GM12878 (cell line): Measurements from ENCODE around the gene TXNIP. TPM values are rescaled to one million over a fixed set of nuclear protein-coding genes. Genes with fewer than 3 reads are reported as not detected.

ENCODE experiments used
- ATAC-seq: fragments of 200-7000 bp; cut with Tn5 transposase; 3 replicates; pipeline ENCODE4 v1.9.1; 2020; ENCODE audit warnings: mild to moderate bottlenecking, moderate library complexity
- BruUV-seq: library from RNA; stranded (reverse); fragments of 400-500 nt; replicated peaks from 2 replicates; lab custom pipeline; 2021; lab: Mats Ljungman, UMichigan
- CTCF ChIA-PET: fragments of 300-600 bp; sonication (Branson Sonifier 250); formaldehyde crosslinking; extraction: SDS; loops from one replicate; lab custom pipeline; 2021; ENCODE audit warnings: inconsistent platforms; lab: Yijun Ruan, JAX
- POLR2A ChIA-PET: fragments of 350-600 bp; formaldehyde crosslinking; extraction: SDS; loops from one replicate; lab custom pipeline; 2021; ENCODE audit warnings: inconsistent platforms; lab: Charles Lee
- RAD21 ChIA-PET: fragments of 300-600 bp; sonication (Branson Sonifier 250); formaldehyde crosslinking; loops from one replicate; lab custom pipeline; 2023; ENCODE audit warnings: antibody characterized with exemption; ENCODE audit not compliant: unreplicated experiment; lab: Charles Lee
- SMC1A ChIA-PET: fragments of 300-600 bp; sonication (Branson Sonifier 250); formaldehyde crosslinking; loops from one replicate; lab custom pipeline; 2023; ENCODE audit not compliant: unreplicated experiment, uncharacterized antibody; lab: Charles Lee
- DNase-seq: peaks from one replicate; pipeline ENCODE4 v3.0.0-alpha.2; 2011; ENCODE audit warnings: low read depth, low spot score
- FAIRE-seq: peaks from 3 replicates; lab custom pipeline; 2011; peaks lifted over from hg19 to GRCh38; lab: Jason Lieb, UNC
- H2AFZ ChIP-seq: 2 replicates; pipeline ENCODE4 v1.6.0; 2011; ENCODE audit warnings: low read depth, low read length, control low read depth; ENCODE audit not compliant: control insufficient read depth
- H3K27ac ChIP-seq: 2 replicates; pipeline ENCODE4 v1.5.1; 2011; ENCODE audit warnings: control low read depth; ENCODE audit not compliant: control insufficient read depth, insufficient read depth
- H3K27me3 ChIP-seq, 2 experiments: replicated peaks in 1 of 2; 2 replicates each; pipeline versions ENCODE4 v1.6.0 to v1.6.1; 2011; ENCODE audit warnings: low read length in 1 of 2; ENCODE audit not compliant: control insufficient read depth in 2 of 2, insufficient read depth in 2 of 2
- H3K36me3 ChIP-seq, 2 experiments: 2 replicates each; pipeline ENCODE4 v1.5.1; 2011; ENCODE audit warnings: low read length in 1 of 2; ENCODE audit not compliant: control insufficient read depth in 2 of 2, insufficient read depth in 2 of 2
- H3K4me1 ChIP-seq: 2 replicates; pipeline ENCODE4 v1.6.1; 2011; ENCODE audit warnings: mild to moderate bottlenecking, low read length, moderate library complexity, mixed read lengths; ENCODE audit not compliant: control insufficient read depth, insufficient read depth
- H3K4me2 ChIP-seq: 2 replicates; pipeline ENCODE4 v1.6.0; 2011; ENCODE audit warnings: control low read depth; ENCODE audit not compliant: control insufficient read depth, insufficient read depth
- H3K4me3 ChIP-seq: fragments of 200-600 bp; sonication (generic); 2 replicates; pipeline ENCODE4 v1.5.1; 2016
- H3K79me2 ChIP-seq: 2 replicates; pipeline ENCODE4 v1.6.0; 2011; ENCODE audit warnings: low read length; ENCODE audit not compliant: control insufficient read depth, insufficient read depth
- H3K9ac ChIP-seq: 2 replicates; pipeline ENCODE4 v1.8.0; 2011; ENCODE audit warnings: low read length, control low read depth, mixed read lengths; ENCODE audit not compliant: control insufficient read depth, insufficient read depth
- H3K9me3 ChIP-seq: replicated peaks from 3 replicates; pipeline ENCODE4 v1.5.1; 2011; ENCODE audit warnings: mild to moderate bottlenecking, low read length; ENCODE audit not compliant: control insufficient read depth, insufficient read depth
- H4K20me1 ChIP-seq: 2 replicates; pipeline ENCODE4 v1.6.0; 2011; ENCODE audit not compliant: control insufficient read depth, insufficient read depth
- ATF3 ChIP-seq: IDR thresholded peaks from 2 replicates; pipeline ENCODE4 v1.6.1; 2011; ENCODE audit warnings: low read depth, mild to moderate bottlenecking, low read length, moderate library complexity, borderline replicate concordance; ENCODE audit errors: extremely low read depth
- BHLHE40 ChIP-seq, 2 experiments: fragments of 450-650 bp in 1 of 2; IDR thresholded peaks; 2 replicates each; pipeline ENCODE4 v1.6.1; 2011 to 2017; ENCODE audit warnings: low read depth in 2 of 2, borderline replicate concordance in 1 of 2, improper control_type of control experiment in 1 of 2, low read length in 1 of 2, mild to moderate bottlenecking in 1 of 2
- CBX5 ChIP-seq: sonication (generic); IDR thresholded peaks from 2 replicates; pipeline ENCODE4 v1.6.1; 2016; ENCODE audit warnings: low read depth, moderate library complexity, mild to moderate bottlenecking, inconsistent platforms
- CHD2 ChIP-seq: IDR thresholded peaks from 2 replicates; pipeline ENCODE4 v1.6.1; 2011; ENCODE audit warnings: low read depth, low read length, improper control_type of control experiment, borderline replicate concordance
- CUX1 ChIP-seq: IDR thresholded peaks from 2 replicates; pipeline ENCODE4 v1.6.1; 2012; ENCODE audit warnings: improper control_type of control experiment, low read depth, low read length; ENCODE audit not compliant: insufficient replicate concordance
- EGR1 ChIP-seq, 2 experiments: IDR thresholded peaks; 1 replicate in 1 of 2; 2 replicates in 1 of 2; pipeline ENCODE4 v1.6.1; 2011 to 2012; ENCODE audit warnings: low read depth in 2 of 2, low read length in 2 of 2, borderline replicate concordance in 1 of 2, mild to moderate bottlenecking in 1 of 2, moderate library complexity in 1 of 2
- EP300 ChIP-seq, 2 experiments: fragments of 150-350 bp in 1 of 2; IDR thresholded peaks; 2 replicates each; pipeline ENCODE4 v1.6.1; 2011 to 2012; ENCODE audit warnings: low read depth in 2 of 2, low read length in 2 of 2, borderline replicate concordance in 1 of 2, improper control_type of control experiment in 1 of 2, inconsistent platforms in 1 of 2; ENCODE audit not compliant: control insufficient read depth in 1 of 2
- HDGF ChIP-seq: fragments of 450-650 bp; IDR thresholded peaks from 2 replicates; pipeline ENCODE4 v1.6.1; 2016; ENCODE audit warnings: antibody characterized with exemption
- MXI1 ChIP-seq: fragments of 150-350 bp; IDR thresholded peaks from 2 replicates; pipeline ENCODE4 v1.6.1; 2011; ENCODE audit warnings: low read depth, mild to moderate bottlenecking, inconsistent platforms, low read length, improper control_type of control experiment
- POLR2A ChIP-seq: IDR thresholded peaks from 2 replicates; pipeline ENCODE4 v1.6.1; 2011; ENCODE audit warnings: low read depth, mild to moderate bottlenecking, low read length
- POLR2AphosphoS5 ChIP-seq: IDR thresholded peaks from 2 replicates; pipeline ENCODE4 v1.6.1; 2011; ENCODE audit warnings: mild to moderate bottlenecking, low read length, inconsistent platforms
- SMAD1 ChIP-seq: fragments of 450-650 bp; IDR thresholded peaks from 2 replicates; pipeline ENCODE4 v1.6.1; 2018; ENCODE audit warnings: mild to moderate bottlenecking, low read depth; ENCODE audit not compliant: partially characterized antibody
- SP1 ChIP-seq: IDR thresholded peaks from one replicate; pipeline ENCODE4 v1.6.1; 2011; ENCODE audit warnings: low read depth, low read length
- SPI1 ChIP-seq: IDR thresholded peaks from 2 replicates; pipeline ENCODE4 v1.6.1; 2011; ENCODE audit warnings: low read depth, mild to moderate bottlenecking, low read length, moderate library complexity, borderline replicate concordance; ENCODE audit not compliant: insufficient read depth
- SREBF1 ChIP-seq: IDR thresholded peaks from 2 replicates; pipeline ENCODE4 v1.6.1; 2012; ENCODE audit warnings: mild to moderate bottlenecking, low read length
- TAF1 ChIP-seq: IDR thresholded peaks from 2 replicates; pipeline ENCODE4 v1.6.1; 2011; ENCODE audit warnings: mild to moderate bottlenecking, low read depth, low read length, borderline replicate concordance
- WGBS: methylation state at CpG from one replicate; pipeline ENCODE4 v1.1.6; 2016; ENCODE audit warnings: low lambda C conversion rate; ENCODE audit not compliant: insufficient replicate concordance, insufficient coverage; ENCODE audit errors: missing lambda C conversion rate; 5-methylcytosine and 5-hydroxymethylcytosine counted together
- in situ Hi-C: fragments of 300-500 bp; cut with MboI; formaldehyde crosslinking; loops from 9 replicates; pipeline ENCODE4 v1.14.3; 2018; ENCODE audit warnings: mixed read lengths
- intact Hi-C: fragments of 100-400 bp; cut with micrococcal nuclease; formaldehyde crosslinking; loops from one replicate; pipeline ENCODE4 v1.14.2; 2022; ENCODE audit not compliant: unreplicated experiment
- polyA plus RNA-seq, 11 experiments: library from polyadenylated mRNA; depleted of rRNA in 4 of 11; unstranded in 6 of 11; stranded (reverse) in 5 of 11; fragments of >200 nt; fragmentation: Nextera tagmentation in 4 of 11; fragmentation: Illumina TruSeq in 1 of 11; extraction: Ambion mirVana in 4 of 11; extraction: Trizol in 1 of 11; gene quantifications; 1 replicate in 1 of 11; 2 replicates in 10 of 11; pipeline versions ENCODE4 v1.2.1 to v1.2.3, GENCODE V29; 2011 to 2016; ENCODE audit warnings: inconsistent platforms in 2 of 11, missing spikeins in 2 of 11, low read depth in 1 of 11
- total RNA-seq, 4 experiments: library from RNA; depleted of rRNA in 3 of 4; stranded (reverse); fragments of >200 nt in 3 of 4; fragmentation: Illumina TruSeq in 1 of 4; extraction: Trizol in 1 of 4; gene quantifications; 2 replicates each; pipeline versions ENCODE4 v1.2.1 to v1.2.3, GENCODE V29; 2013 to 2021

Gene TXNIP
- total and polyA plus RNA-seq, 10 of the 15 experiments (the other 5 are each of a cell fraction or from before 2014, with no cell fraction given) = 48.7 to 133 (median 107) TPM

GRCh38 chr1:145964328-145965118 lies 31.9 kb downstream of the TXNIP start, which contains the start of the genes ANKRD34A and POLR3GL:
Gene ANKRD34A, minus strand, starts transcription at chr1:145964575. Its CDS starts 2,816 bp downstream, at chr1:145961759.
Gene POLR3GL, plus strand, starts transcription at chr1:145964690. Its CDS starts 10,176 bp downstream, at chr1:145974866.
- peak; percentile 95 for ATAC-seq
- intact Hi-C loops (loop anchor here (5.0 kb wide), 1 partner anchor 73 kb away; no protein-coding TSS in a partner anchor), in situ Hi-C loops (no loop called here)
- TSS peak; percentile 94 for BruUV-seq
- ChIA-PET SMC1A (interaction anchor here (0.6 to 7.9 kb wide), 24 partner anchors 8 to 138 kb away, joined by 3 to 93 read pairs (median 5); partner anchors contain the start of genes PIAS3 and RBM8A), RAD21 (interaction anchor here (0.7 to 6.7 kb wide), 18 partner anchors 10 to 119 kb away, joined by 3 to 100 read pairs (median 4); partner anchors contain the start of genes NUDT17, PEX11B, PIAS3 and RBM8A), POLR2A (interaction anchor here (0.6 to 6.0 kb wide), 27 partner anchors 9 to 140 kb away, joined by 3 to 102 read pairs (median 6); partner anchors contain the start of genes NUDT17, PEX11B, PIAS3 and POLR3C), CTCF (interaction anchor here (0.5 to 4.8 kb wide), 17 partner anchors 8 to 120 kb away, joined by 3 to 65 read pairs (median 6); partner anchors contain the start of genes ITGA10, NUDT17, PIAS3 and RBM8A)
- peak within 1 kb of the TSS; percentile 73 for H3K27ac ChIP-seq
- peak; percentile 98 for FAIRE-seq
- H3K9ac ChIP-seq = peak within 1 kb of the TSS; percentile 70
- no peaks in the 10 kb centered on the region for H4K20me1 ChIP-seq
- H3K9me3 ChIP-seq = peaks cover 7% of the 10 kb centered on the region
- peak within 1 kb of the TSS; percentile 69 for H3K4me2 ChIP-seq
- peak; percentile 80 for DNase-seq
- peak within 1 kb of the TSS; percentile 79 for H3K4me3 ChIP-seq
- no peaks in the 10 kb centered on the region; a peak in 1 of 4 replicates for H3K27me3 ChIP-seq
- peak within 1 kb of the TSS; percentile 99 for H2AFZ ChIP-seq
- H3K79me2 ChIP-seq = no peaks in the 10 kb centered on the region; the same call in 1 of the 2 replicates
- H3K36me3 ChIP-seq = no peaks in the 10 kb centered on the region
- under 1% methylated on average over 37 of the region's 37 CpGs for WGBS
- peaks cover 19% of the 10 kb centered on the region for H3K4me1 ChIP-seq
- peak; percentile 22 to 58; a peak in 1 of 4 replicates for TF ChIP-seq BHLHE40 (IDR thresholded peaks at IDR 0.05; ENCODE audit: borderline replicate concordance in 1 of 2, low read depth in 2 of 2, low read length in 1 of 2)
- TF ChIP-seq POLR2AphosphoS5 = peak; percentile 94
- no peak for TF ChIP-seq EP300 (IDR thresholded peaks at IDR 0.05; ENCODE audit: borderline replicate concordance in 1 of 2, control insufficient read depth in 1 of 2, low read depth in 2 of 2, low read length in 2 of 2)
- TF ChIP-seq SREBF1 = no peak
- peak; percentile 41 for TF ChIP-seq SMAD1
- TF ChIP-seq SPI1 = peak; percentile 74; the same call in 1 of the 2 replicates
- TF ChIP-seq ATF3 = no peak
- TF ChIP-seq POLR2A = peak; percentile 98
- peak in 1 of 2 experiments; percentile 11; a peak in 1 of 3 replicates for TF ChIP-seq EGR1 (IDR thresholded peaks at IDR 0.05; ENCODE audit: borderline replicate concordance in 1 of 2, low read depth in 2 of 2, low read length in 2 of 2)
- no peak for TF ChIP-seq MXI1
- peak; percentile 90 for TF ChIP-seq HDGF
- TF ChIP-seq SP1 = peak; percentile 75
- TF ChIP-seq CHD2 = peak; percentile 72; the same call in 1 of the 2 replicates
- peak; percentile 83; the same call in 1 of the 2 replicates for TF ChIP-seq TAF1
- no peak for TF ChIP-seq CBX5
- no peak for TF ChIP-seq CUX1
